HG02759 (cell line): ENCODE results near the gene PPP1R17.

Experiments
- ATAC-seq: cut with Tn5 transposase; IDR thresholded peaks from one replicate; pipeline ENCODE4 v1.9.1; 2021; ENCODE audit warnings: mild to moderate bottlenecking, moderate library complexity; ENCODE audit not compliant: unreplicated experiment

Gene PPP1R17

DNA sequence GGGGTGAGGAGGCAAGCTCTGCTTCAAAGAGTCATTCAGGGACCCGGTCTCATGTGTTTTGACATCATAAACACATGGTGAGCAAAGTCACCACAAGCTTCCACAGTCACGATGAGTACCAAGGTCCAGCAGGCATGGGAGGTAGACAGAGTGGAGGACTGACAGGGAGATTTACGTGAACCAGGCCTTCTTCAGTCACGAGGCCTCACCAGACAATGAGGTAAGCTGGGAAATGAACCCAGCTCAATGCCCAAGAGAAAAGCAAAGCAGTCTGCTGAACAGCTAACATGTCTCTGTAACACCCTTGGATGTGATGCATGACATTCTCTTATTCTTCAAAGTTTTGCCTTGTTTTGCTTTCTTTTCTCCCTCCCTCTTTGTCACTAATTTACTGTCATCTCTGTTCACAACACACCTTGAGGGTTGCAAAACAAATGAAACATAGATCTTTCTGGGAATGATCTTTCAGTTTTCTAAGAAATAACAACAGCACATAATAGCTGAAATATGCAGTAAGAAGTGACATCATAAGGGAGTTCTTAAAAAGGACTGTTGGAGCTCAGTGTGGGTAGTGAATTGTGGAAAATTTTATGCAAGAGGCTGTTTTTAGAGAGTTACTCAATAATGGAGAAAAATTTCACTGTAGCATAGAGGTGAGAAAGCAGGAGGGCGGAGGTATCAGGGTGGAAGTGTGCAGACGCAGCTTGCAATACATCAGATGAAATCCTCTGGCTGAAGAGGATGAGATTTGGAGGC is 9.0 kb downstream of the PPP1R17 start:
- no peak for ATAC-seq

DNA sequence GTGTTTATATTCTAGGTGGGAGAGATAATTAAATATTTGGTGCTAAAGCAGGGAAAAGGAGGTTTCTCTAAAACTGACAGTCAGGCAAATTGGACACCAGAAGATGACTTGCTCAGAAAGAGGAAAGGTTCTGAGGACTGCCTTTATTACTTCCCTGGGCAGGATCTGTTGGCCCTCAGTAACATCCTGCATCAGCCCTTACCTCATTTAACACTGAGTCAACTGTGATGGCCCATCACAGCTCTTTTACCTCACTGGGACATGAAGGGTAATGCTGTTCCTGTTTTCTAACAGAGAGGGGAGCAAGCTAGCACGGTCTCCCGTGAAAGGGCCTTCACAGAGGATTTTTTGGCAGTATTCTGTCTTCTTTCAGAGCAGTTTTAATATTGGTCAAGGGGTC is 12.0 kb downstream of the PPP1R17 start:
- ATAC-seq = no peak

DNA sequence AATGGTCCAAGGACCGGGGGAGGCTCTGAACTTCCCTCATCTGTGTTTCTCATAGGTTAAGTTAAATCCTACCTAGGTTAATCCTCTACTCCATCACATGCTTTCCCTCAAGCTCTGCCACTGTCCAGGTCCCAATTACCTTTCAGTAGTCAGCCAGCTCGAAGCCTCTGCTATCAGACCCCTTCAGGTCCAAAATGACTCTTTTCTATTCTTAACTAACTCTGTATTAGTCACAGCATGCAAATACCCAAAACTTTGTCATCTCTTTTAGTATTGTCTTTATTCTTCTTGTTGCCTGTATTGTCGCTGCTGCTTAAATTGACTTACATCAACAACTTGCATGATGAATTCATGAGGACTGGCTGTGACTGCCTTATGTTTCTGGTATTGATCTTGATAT is 15.3 kb downstream of the PPP1R17 start:
- no peak for ATAC-seq

DNA sequence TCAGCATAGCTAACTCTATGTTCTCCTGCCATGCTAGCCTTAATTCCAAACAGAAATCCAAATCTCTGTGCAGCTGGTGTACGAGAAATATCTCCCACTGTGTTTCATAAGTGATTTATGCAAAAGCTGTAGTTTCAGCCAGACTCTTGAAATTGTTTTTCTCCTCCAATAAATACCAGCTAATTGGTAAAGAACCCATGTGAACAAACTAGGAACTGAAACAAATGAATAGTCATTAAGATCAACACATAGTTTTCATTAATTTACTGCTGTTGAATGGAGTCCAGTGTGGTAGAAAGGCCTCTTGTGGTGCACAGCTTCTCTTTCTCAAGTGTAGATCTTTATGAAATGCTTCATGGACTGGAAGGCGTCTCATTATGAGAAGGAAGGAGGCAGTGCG is 18.4 kb downstream of the PPP1R17 start:
- no peak for ATAC-seq

DNA sequence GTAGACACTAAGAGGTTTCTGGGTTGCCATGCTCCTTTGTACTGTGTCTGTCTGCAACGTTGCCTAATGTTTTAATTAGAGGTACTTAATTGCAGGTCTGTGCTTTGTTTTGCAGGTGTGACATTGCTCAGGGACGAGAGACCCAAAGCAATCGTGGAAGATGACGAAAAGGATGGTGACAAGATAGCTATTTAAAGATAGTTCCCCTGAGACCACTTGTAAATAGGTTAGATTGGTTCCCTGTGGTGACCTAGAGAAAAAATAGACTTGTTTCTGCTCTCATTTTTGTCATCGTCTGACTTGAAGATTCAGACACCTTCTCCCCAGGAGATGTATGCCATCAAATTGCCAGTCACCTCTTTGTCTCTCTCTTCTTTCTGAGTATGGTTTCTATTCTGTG is 20.1 kb downstream of the PPP1R17 start:
- ATAC-seq = no peak

DNA sequence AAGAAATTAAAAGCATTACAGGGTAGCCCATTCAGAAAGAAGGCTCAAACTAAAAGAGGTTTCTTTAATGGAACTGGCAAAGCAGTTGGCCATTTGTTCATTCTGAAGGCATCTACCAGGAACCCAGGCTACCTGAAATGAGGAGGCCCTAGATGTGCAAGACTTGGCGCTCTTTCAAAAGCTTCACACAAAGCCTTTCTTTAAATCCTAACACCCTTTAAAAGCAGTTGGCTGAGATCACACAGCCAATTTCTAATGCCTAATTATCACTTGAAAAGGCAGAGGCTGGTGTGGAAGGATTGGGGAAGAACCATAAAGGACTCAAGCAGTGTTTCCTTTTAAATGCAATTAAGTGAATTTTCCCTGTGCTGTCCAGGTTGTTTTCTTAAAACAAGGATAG is 23.2 kb downstream of the PPP1R17 start:
- no peak for ATAC-seq

DNA sequence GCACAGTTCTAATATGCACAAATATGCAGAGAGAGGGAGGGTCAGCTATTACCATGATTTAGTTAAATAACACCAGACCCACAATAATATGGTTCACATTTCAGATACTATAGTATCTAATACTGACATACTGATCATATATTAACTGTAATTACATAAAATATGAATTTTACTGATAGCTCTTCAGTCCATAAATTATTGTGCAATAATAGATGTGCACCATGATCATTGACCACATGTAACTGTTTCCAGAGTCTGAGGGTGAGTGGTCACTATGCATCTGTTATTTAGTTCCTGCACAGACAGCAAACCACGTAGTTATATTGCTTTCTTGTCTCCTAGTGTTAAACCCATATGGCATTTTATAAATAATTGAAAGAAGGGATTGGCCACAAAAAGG is 29.3 kb downstream of the PPP1R17 start:
- ATAC-seq = no peak

DNA sequence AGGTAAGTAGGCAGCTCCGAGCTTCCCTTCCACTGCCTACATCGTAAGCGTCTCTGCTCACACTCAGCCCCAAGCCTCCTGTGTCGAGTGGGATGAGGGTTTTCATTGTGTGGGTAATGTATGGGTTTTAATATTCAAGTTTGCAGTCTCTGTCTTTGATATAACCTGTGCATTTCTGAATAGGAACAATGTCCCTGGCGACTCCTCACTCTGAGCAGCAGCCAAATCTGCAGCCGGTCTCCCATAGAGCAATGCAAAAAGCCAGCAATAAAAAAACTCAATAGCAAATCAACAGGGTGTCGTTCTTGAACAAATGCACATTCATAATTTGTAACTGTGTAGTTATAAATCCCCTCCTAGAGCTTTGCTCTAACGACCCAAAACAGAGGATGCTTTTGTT is 33.4 kb downstream of the PPP1R17 start:
- no peak for ATAC-seq

DNA sequence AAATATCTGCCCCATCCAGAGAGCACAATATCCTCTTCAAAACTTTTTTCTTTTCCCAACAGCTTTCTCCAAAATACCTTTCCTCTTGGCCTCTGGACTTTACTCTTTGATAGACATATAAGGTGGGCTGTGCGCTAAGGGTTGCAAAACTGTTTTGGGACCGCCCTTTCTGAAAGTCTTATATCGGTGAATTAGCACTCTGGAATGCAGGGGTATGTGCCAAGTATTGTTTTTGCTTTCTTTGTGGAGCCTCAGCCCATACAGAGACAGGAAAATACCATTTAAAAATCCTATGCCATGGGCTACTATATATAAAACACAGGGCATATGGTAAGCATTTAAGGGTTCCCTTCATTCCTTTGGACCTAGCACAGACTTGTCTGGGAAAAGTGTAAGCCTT is 37.7 kb downstream of the PPP1R17 start:
- ATAC-seq = no peak

DNA sequence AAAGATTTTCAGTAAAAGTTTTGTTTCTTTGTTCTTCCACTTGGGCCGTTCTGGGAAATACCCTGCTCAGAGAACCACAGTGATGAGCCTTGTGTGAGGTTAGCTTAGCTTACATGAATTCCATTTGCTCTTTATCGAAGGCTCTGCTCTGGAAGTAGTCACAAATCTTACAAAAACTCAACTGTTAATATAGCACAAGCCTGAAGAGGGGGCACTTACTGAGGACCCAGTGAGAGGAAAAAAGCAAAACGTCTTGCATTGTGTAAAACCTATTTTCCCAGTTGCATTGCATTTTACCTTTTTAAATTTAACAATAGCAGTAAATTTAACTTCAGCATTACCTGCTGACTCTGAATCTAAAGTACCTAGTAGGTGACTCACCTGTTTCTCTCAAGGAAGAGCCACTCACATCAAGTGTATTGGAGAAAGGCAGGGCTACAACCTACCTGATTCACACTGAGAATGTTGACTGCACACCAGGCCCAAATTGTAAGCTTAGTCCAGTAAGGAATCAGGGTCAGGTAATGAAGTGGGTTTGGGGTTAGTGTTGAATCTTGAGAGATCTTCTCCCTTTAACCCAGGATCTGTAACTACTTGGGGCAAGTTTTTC is 42.3 kb downstream of the PPP1R17 start:
- ATAC-seq = no peak

DNA sequence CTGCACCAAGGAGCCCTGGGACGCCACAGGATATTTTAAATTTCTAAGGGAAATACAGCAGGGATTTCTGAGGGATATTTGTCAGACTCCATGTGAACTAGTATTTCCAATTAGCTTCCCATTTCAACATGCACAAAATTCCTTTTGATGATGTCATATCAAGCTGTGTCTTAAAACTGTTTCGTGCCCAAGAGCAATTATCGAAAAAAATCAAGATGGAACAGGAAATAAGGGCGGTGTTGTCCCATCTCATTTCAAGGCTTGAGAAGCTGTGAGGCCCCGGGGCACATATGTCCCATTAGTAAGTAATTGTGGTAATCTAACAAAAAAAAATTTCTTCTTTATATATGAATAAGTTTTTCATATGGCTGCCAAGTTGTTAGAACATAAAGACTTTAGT is 47.4 kb downstream of the PPP1R17 start:
- ATAC-seq = no peak

DNA sequence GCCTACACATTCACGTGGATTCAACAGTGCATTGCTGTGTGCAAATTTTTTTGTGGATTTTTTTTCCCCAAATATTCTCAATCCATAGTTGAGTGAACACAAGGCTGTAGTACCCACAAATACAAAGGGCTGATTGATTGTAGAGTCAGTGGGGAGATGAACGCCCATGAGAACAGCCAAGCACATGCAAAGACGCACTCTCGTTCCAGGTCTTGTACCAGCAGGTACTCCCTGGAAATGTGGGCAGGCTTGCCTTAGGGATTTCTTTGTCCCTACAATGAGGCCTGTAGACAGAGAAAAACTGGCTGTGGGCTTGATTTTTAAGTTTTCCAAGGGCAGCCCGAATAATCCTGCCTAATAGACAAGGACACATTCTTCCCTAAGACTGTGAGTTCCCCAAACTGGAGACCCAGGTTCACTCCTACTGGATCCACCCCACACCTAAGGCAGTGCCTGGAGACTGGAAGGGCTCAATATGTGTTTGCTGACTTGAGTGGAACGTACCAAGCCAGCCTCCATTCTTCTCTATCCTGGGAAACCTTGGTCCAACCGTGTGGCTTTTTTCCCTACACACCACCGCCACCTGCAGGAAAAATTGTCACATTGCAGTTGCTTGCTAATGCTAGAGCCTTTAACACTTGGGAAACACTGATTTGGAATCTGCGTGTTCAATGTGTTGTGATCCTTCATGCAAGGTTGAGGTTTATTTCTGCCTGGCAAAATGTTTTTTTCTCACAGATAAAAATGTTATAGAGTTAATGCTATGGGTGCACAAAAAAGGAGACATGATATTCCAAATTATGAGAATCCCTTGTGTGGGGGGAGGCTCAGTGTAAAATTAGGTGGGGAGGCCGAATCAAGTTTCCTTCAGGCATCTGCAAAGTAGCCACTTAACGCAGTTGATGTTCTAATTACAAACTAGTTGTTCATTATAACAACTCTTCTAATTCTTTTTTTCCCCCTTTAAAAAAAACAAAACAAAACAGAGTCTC is 49.3 kb downstream of the PPP1R17 start:
- no peak for ATAC-seq

DNA sequence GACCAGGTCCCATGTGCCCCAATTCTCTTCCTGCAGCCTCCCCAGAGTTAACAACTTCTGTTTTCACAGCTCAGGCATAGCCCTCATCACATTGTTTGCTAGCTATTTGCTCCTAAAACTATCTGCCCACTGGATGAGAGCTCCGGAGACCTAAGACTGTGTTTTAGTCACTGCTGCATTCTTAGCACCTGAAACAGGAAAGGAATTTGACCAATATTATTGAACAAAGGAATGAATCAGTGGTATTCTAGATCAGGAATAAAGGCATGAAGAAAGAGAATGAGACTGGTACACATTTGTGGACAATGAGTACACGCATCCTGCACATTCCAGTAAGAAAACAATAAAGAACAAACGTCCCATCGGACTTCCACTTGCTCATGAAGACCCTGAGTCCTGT is 54.8 kb downstream of the PPP1R17 start:
- no peak for ATAC-seq

DNA sequence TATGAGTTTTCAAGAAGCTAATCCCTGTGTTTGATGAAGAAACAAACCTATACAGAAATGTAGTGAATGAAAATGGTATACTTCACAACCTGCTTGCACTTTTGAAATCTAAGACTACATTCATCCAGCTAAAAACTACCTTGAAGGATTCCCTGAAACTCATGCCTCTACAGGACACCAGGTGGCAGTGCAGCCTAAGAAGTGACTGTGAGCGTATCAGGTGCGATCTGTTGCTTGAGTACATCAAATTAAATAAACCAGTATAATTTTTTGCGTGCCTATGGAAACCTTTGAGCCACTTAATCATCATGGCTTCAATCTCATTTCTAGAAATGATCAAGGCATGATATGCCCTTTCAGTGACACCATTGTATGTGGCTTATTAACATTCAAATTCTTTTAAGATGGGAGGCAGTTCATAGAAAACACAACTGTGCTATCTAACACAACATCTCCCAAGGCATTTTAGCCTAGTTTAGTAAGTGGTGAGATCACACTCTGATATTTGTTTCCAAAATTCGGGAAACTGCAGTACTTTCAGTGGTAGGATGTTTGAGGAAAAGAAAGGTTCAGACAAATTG is 57.4 kb downstream of the PPP1R17 start:
- ATAC-seq = peak; percentile 90

DNA sequence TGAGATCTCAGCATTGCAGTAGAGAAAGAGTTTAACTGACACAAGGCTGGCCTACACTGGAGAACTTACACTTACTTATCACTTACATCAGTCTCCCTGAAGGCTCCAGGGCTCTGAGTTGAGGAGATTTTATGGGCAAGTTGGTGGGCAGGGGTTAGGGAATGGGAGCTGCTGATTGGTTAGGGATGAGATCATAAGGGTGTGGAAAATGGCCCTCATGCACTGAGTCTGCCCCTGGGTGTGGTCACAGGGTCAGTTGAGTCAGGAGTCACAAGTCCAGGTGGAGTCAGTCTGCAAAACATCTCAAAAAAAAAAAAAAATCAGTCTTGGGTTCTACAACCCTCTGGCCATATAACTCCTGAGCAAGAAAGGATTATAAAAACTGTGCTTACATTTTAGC is 60.5 kb downstream of the PPP1R17 start:
- ATAC-seq = no peak

DNA sequence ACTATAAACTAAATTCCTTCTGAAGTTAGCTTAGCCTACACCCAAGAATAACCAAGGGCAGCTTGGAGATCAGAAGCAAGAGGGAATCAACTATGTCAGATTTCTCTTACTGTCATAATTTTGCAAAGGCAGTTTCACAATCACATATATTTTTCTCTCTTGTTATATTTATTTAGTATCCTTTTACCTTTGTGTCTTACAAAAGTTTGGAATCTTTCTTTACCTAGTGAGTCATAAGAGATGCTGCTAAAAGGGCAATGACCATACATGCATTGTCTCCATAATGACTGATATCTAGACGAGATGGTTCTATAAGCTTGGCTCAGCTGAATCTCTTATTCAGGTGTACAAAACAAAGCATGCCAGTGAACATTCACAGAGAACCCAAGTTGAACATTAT is 61.1 kb downstream of the PPP1R17 start:
- ATAC-seq = no peak

DNA sequence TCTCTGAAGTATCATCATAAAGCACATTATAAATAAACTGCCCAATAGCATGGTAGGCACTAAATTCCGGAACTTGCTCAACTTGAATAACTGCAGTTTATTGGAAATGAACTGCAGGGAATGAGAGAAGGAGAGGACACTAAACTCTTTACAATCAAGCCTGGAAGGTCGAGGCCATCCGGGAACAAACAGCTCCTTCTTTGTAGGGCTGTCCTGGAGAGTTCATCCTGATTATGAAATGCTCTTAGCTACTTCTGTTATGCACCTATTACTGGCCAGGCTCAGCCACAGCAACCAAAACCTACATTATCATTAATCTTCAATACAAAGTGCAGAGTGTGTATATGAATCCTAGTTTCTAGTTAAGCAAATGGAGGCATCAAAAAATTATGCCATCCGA is 64.7 kb downstream of the PPP1R17 start:
- no peak for ATAC-seq
